Stromal cell of bone marrow (primary cell): Measurements from ENCODE around the gene PFKFB3.
"Not testable (repeated sequence)": the region's sequence is repeated elsewhere in the genome, so short reads cannot be mapped to it uniquely, and the experiment has no call there.

ENCODE experiments used
- DNase-seq: peaks from one replicate; pipeline ENCODE4 v3.0.0-alpha.2; 2012; ENCODE audit warnings: low read depth

PFKFB3 gene

GRCh38 chr10:6178581-6178980 is 24.2 kb upstream of the PFKFB3 start:
- no peak for DNase-seq

GRCh38 chr10:6179078-6179477 is 23.7 kb upstream of the PFKFB3 start:
- no peak for DNase-seq

GRCh38 chr10:6180480-6181110 is 22.1 kb upstream of the PFKFB3 start:
- DNase-seq: no peak

- no peak for DNase-seq
Observed at GRCh38 chr10:6181249-6181648, 21.5 kb upstream of the PFKFB3 start.

GRCh38 chr10:6182454-6183098 is 20.2 kb upstream of the PFKFB3 start:
- no peak for DNase-seq

- DNase-seq: no peak
Observed at GRCh38 chr10:6185039-6185716, 17.6 kb upstream of the PFKFB3 start.

GRCh38 chr10:6186894-6187256 is 15.9 kb upstream of the PFKFB3 start:
- DNase-seq: no peak

- no peak for DNase-seq
Observed at GRCh38 chr10:6187278-6187677, 15.5 kb upstream of the PFKFB3 start.

- not testable (repeated sequence) for DNase-seq
Observed at GRCh38 chr10:6190033-6190432, 12.7 kb upstream of the PFKFB3 start.

GRCh38 chr10:6191147-6191546 is 11.6 kb upstream of the PFKFB3 start:
- no peak for DNase-seq

GRCh38 chr10:6191569-6191968 is 11.2 kb upstream of the PFKFB3 start:
- no peak for DNase-seq

- DNase-seq: not testable (repeated sequence)
Observed at GRCh38 chr10:6193342-6193741, 9.4 kb upstream of the PFKFB3 start.

- no peak for DNase-seq
Observed at GRCh38 chr10:6194311-6194710, 8.4 kb upstream of the PFKFB3 start.

GRCh38 chr10:6195376-6195775 is 7.4 kb upstream of the PFKFB3 start:
- peak; percentile 61 for DNase-seq

- no peak for DNase-seq
Observed at GRCh38 chr10:6195846-6196245, 6.9 kb upstream of the PFKFB3 start.

- DNase-seq: not testable (repeated sequence)
Observed at GRCh38 chr10:6196524-6196923, 6.2 kb upstream of the PFKFB3 start.

- no peak for DNase-seq
Observed at GRCh38 chr10:6197321-6197720, 5.4 kb upstream of the PFKFB3 start.

- DNase-seq: no peak
Observed at GRCh38 chr10:6198171-6198570, 4.6 kb upstream of the PFKFB3 start.

GRCh38 chr10:6199131-6199733 is 3.5 kb upstream of the PFKFB3 start:
- no peak for DNase-seq

GRCh38 chr10:6200440-6200733 is 2.3 kb upstream of the PFKFB3 start:
- DNase-seq: no peak

GRCh38 chr10:6200734-6201515 is 1.8 kb upstream of the PFKFB3 start:
- DNase-seq: no peak

- no peak for DNase-seq
Observed at GRCh38 chr10:6201516-6201975, 1.2 kb upstream of the PFKFB3 start.
